Measurements from ENCODE around the gene TMEM127.
A peak's percentile ranks its signal among the peaks of the same experiment; 100 is the strongest.
"Not testable (repeated sequence)": the region's sequence is repeated elsewhere in the genome, so short reads cannot be mapped to it uniquely, and the experiment has no call there.

Gene TMEM127

GRCh38 chr2:96240341-96241038, 25.3 kb downstream of the TMEM127 start:
- DNase-seq: no peak

- DNase-seq: no peak
These were observed 26.0 kb downstream of the TMEM127 start for GRCh38 chr2:96239745-96240264.

- DNase-seq: no peak
These were observed 26.7 kb downstream of the TMEM127 start for GRCh38 chr2:96239091-96239490.

- DNase-seq: no peak
These were observed 27.5 kb downstream of the TMEM127 start for GRCh38 chr2:96238266-96238665.

- no peak for DNase-seq
These were observed 28.9 kb downstream of the TMEM127 start for GRCh38 chr2:96236882-96237281.

- no peak for DNase-seq
These were observed 31.9 kb downstream of the TMEM127 start for GRCh38 chr2:96233880-96234316.

GRCh38 chr2:96233436-96233835, 32.4 kb downstream of the TMEM127 start:
- DNase-seq: no peak

- DNase-seq: no peak
These were observed 34.5 kb downstream of the TMEM127 start for GRCh38 chr2:96231316-96231715.

GRCh38 chr2:96225016-96225533, 40.7 kb downstream of the TMEM127 start:
- DNase-seq: no peak

GRCh38 chr2:96221106-96221505, 44.7 kb downstream of the TMEM127 start:
- DNase-seq: not testable (repeated sequence)

- not testable (repeated sequence) for DNase-seq
These were observed 45.8 kb downstream of the TMEM127 start for GRCh38 chr2:96219959-96220358.

GRCh38 chr2:96218508-96219131, 47.2 kb downstream of the TMEM127 start:
- no peak for DNase-seq

- no peak for DNase-seq
These were observed 51.2 kb downstream of the TMEM127 start for GRCh38 chr2:96214554-96214953.

- DNase-seq: no peak
These were observed 52.4 kb downstream of the TMEM127 start for GRCh38 chr2:96213379-96213778.

- DNase-seq: no peak
These were observed 53.5 kb downstream of the TMEM127 start for GRCh38 chr2:96212339-96212738.

- DNase-seq: no peak
These were observed 56.1 kb downstream of the TMEM127 start for GRCh38 chr2:96209729-96210085.

- no peak for DNase-seq
These were observed 56.6 kb downstream of the TMEM127 start for GRCh38 chr2:96209011-96209728.

- DNase-seq: peak; percentile 98
These were observed 57.4 kb downstream of the TMEM127 start, which contains the start of gene STARD7 for GRCh38 chr2:96208143-96209010. Gene STARD7 (minus strand): TSS chr2:96208827. CDS start chr2:96208434, 393 bp downstream.

- no peak for DNase-seq
These were observed 58.0 kb downstream of the TMEM127 start for GRCh38 chr2:96207774-96208142.

- no peak for DNase-seq
These were observed 58.6 kb downstream of the TMEM127 start for GRCh38 chr2:96207073-96207773.

GRCh38 chr2:96205888-96206287, 59.9 kb downstream of the TMEM127 start:
- DNase-seq: peak; percentile 33

All from fibroblast of skin of right quadriceps (primary cell).